HG03558 (cell line): ENCODE measurements around the gene ADGRG1.
A peak's percentile ranks its signal among the peaks of the same experiment; 100 is the strongest.

Source experiments
- ATAC-seq: cut with Tn5 transposase; IDR thresholded peaks from one replicate; pipeline ENCODE4 v1.9.1; 2021; ENCODE audit warnings: moderate number of reproducible peaks; ENCODE audit not compliant: unreplicated experiment; ENCODE audit errors: extremely low read depth

ADGRG1 gene

GRCh38 chr16:57604177-57604576, 24.3 kb upstream of the ADGRG1 start:
- no peak for ATAC-seq

- no peak for ATAC-seq
Observed at GRCh38 chr16:57606147-57606846, 22.1 kb upstream of the ADGRG1 start.

GRCh38 chr16:57606847-57607501, 21.5 kb upstream of the ADGRG1 start:
- ATAC-seq: no peak

GRCh38 chr16:57607676-57608461, 20.6 kb upstream of the ADGRG1 start:
- ATAC-seq: no peak

GRCh38 chr16:57608462-57609113, 19.8 kb upstream of the ADGRG1 start:
- no peak for ATAC-seq

- ATAC-seq: peak; percentile 87
Observed at GRCh38 chr16:57609541-57610401, 18.7 kb upstream of the ADGRG1 start.

GRCh38 chr16:57610611-57611010, 17.8 kb upstream of the ADGRG1 start:
- no peak for ATAC-seq

- ATAC-seq: no peak
Observed at GRCh38 chr16:57611181-57611580, 17.2 kb upstream of the ADGRG1 start.

- no peak for ATAC-seq
Observed at GRCh38 chr16:57611706-57612105, 16.7 kb upstream of the ADGRG1 start.

- no peak for ATAC-seq
Observed at GRCh38 chr16:57612494-57612893, 15.9 kb upstream of the ADGRG1 start.

- no peak for ATAC-seq
Observed at GRCh38 chr16:57613514-57613913, 14.9 kb upstream of the ADGRG1 start.

GRCh38 chr16:57614536-57614935, 13.9 kb upstream of the ADGRG1 start:
- no peak for ATAC-seq

GRCh38 chr16:57614944-57615343, 13.5 kb upstream of the ADGRG1 start:
- no peak for ATAC-seq

GRCh38 chr16:57615813-57616212, 12.6 kb upstream of the ADGRG1 start:
- no peak for ATAC-seq

GRCh38 chr16:57616241-57616640, 12.2 kb upstream of the ADGRG1 start:
- no peak for ATAC-seq

- ATAC-seq: no peak
Observed at GRCh38 chr16:57616876-57617275, 11.6 kb upstream of the ADGRG1 start.

- ATAC-seq: no peak
Observed at GRCh38 chr16:57617604-57618111, 10.8 kb upstream of the ADGRG1 start.

- no peak for ATAC-seq
Observed at GRCh38 chr16:57618296-57619132, 9.9 kb upstream of the ADGRG1 start.

- ATAC-seq: no peak
Observed at GRCh38 chr16:57619133-57619605, 9.3 kb upstream of the ADGRG1 start.
